GM19239 (cell line): ENCODE results near the gene SEC14L3.

Source experiments
- DNase-seq: peaks from one replicate; pipeline ENCODE4 v3.0.0; 2011; ENCODE audit warnings: low spot score; ENCODE audit not compliant: insufficient read length
- FAIRE-seq: peaks from 2 replicates; lab custom pipeline; 2011; peaks lifted over from hg19 to GRCh38; lab: Jason Lieb, UNC

SEC14L3 gene

DNA sequence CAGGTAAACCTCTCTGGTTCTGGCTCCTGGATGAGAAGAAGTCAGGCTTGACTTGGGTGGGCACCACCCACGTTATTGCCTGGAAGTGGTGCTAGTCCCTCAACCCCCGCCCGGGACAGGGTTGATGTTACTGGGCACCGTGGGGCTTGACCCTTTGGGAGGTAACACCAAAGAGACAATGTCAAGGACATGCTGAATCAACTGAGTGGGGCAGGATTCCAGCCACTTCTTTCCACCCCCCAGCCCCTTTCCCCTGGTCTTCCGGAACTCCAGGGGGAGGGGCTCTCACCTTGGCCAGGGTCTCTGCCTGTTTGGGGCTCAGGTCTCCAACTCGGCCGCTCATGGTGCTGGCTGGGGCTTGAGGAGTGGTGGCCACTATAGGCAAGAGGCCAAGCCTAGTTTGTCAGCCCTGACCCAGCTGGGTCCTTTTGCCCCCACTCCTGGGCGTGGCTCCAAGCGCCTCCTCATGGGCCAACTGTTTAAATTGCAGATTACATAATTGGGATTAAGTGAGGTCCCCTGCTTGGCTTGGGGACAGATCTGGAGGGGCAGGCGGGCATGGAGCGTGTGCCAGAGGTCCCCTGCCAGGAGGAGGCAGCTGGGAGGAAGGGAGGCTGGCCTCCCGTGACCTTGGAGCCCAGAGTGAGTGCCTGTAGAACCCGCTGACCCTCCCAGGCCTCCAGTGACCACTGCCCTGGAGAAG is at the start of gene SEC14L3:
Gene SEC14L3 (minus strand): TSS at position 402 of the 703 bp plus-strand sequence. CDS start 59 bp downstream, at position 343.
- no peak for FAIRE-seq
- no peak for DNase-seq

DNA sequence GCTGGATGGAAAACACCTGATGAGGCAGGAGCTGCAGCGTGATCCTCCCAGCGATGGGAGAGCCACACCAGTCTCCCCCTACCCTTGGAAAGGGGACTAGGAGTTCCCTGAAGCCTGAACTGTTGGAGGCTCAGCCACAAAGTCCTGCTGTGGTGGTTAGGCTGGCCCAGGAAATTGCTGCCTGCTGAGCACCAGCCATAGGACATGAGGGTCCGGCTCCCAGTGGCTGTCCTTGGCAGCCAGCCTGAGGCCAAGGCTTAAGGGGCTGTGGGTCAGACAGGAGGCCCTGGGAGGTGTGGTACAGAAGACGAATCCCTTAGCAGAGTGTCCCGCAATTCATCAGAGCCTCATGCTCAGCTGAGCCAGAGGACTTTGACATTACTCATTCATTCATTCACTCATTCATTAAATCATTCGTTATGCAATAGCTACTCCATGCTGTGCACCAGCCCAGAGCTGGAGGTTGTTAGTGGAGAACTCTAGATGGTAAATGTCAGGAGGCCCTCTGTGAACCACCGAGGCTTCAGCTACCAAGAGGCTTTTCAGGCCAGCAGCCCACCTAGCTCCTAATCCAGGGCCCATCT is 48.1 kb upstream of the SEC14L3 start:
- DNase-seq, result no peak
- FAIRE-seq, result no peak

DNA sequence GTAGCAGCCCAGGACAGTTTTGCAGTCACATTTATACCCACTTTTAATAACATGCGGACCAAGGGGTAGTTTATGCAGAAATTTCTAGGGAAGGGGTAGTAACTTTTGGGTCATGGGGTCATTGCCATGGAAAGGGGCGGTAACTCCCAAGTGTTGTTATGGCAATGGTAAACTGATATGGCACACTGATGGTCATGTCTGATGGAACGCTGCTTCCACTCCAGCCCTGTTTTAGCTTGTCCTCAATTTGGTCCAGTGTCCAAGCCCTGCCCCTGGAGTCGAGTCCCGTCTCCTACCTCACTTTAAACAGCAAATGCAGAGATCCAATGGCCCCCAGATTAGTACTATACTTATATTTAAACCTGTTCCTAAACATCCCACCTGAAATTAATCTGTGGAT is 44.9 kb upstream of the SEC14L3 start:
- DNase-seq, result no peak
- FAIRE-seq, result no peak

DNA sequence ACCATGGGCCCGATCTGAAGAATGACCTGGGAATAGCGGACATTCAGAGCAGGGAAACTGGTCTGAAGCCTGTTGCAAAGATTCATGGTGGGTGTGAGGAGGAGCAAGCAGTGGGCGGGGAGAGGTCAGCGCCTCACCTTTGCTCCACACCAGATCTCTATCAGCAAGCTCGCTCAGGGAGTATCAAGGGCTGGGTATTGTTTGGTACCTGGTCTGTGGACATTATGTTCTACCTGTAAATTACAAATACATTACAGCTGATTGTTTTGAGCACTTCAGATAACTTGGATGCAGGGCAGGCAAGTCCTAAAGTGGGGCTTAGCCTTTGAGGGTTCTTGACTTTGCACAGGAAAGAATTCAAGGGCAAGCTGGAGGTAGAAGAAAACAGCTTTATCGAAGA is 44.5 kb upstream of the SEC14L3 start:
- DNase-seq (no peak), FAIRE-seq (no peak)

DNA sequence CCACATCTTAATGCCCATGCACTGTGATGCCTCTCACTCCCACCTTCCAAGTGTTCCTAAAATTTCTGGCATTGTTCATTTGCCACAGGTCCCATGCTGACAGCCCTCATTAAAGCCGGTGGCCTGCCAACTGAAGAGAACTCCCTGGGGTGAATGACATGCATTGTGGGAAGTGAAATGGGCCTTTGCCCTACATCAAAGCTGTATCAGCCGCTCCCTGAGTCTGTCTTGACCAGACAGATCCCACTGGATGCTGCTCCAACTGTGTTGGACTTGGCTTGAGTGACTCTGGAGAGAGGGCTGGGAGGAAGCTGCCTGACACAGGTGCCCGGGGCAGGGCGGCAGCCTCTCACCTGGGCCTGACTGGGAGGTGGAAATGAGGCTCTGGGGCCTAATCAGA is 42.4 kb upstream of the SEC14L3 start:
- DNase-seq (no peak), FAIRE-seq (no peak)

DNA sequence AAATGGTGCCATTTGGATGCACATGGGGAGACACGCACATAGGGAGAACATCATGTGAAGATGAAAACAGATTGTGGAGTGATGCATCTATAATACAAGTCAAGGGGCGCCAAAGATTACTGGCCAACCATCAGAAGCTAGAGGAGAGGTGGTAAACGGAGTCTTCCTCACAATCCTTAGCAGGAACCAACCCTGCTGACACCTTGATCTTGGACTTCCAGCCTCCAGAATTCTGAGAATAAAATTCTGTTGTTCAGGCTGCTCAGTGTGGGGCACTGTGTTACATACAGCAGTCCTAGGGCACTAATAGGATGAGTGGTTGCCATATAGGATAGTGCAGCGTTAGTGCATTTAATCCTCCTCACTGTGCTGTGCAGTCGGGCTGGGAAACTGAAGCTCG is 41.6 kb upstream of the SEC14L3 start:
- no peak for FAIRE-seq
- no peak for DNase-seq

DNA sequence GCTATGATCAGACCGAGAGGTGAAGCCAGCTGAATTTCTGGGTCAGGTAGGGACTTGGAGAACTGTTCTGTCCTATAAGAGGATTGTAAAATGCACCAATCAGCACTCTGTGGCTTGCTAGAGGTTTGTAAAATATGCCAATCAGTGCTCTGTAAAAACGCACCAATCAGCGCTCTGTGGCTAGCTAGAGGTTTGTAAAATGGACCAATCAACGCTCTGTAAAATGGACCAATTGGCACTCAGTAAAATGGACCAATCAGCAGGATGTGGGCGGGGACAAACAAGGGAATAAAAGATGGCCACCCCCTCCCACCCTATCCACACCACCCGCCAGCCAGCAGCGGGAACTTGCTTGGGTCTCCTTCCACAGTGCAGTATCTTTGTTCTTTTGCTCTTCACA is 40.1 kb upstream of the SEC14L3 start:
- no peak for FAIRE-seq
- DNase-seq, result no peak

DNA sequence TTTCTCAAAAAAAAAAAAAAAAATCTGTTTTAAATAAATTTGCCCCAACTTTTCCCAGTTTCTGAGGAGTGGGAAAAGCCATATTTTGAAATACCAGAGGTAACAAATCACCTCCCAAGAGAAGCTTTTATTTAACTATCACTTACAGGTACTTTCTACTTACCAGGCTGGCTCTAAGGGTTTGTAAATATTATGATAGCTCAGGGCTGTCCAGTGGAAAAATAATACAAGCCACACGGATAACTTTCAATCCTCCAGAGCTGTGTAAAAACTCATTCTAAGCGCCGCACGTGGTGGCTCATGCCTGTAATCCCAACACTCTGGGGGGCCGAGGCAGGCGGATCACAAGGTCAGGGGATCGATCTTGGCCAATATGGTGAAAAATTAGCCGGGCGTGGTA is 39.3 kb upstream of the SEC14L3 start:
- FAIRE-seq (no peak), DNase-seq (no peak)

DNA sequence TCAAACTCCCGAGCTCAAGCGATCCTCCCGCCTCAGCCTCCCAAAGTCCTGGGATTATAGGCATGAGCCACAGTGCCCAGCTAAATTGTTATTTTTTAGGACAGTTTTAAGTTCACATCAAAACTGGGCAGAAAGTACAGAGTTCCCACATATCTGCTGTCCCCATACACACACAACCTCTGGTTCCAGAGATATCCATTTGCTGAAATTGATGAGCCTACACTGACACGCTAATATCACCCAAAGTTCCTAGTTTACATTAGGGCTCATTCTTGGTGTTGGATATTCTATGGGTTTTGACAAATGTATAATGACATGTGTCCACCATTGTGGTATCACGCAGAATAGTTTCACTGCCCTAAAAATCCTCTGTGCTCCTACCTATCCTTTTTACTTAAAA is 36.4 kb upstream of the SEC14L3 start:
- no peak for FAIRE-seq

DNA sequence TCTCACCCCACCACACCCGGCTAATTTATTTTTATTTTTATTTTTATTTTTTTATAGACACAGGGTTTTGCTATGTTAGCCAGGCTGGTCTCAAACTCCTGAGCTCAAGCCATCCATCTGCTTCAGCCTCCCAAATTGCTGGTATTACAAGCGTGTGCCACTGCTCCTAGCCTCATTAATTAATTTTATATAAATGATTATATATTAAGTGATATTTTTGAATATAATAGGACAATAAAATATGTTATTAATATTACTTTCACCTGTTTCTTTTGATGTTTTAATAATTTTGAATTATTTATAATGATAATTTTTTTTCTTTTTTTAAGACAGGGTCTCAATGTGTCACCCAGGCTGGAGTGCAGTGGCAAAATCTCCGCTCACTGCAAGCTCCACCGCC is 35.9 kb upstream of the SEC14L3 start:
- DNase-seq (no peak), FAIRE-seq (no peak)

More for the DNA sequence above, 36.4 kb upstream of the SEC14L3 start:
- no peak for DNase-seq

DNA sequence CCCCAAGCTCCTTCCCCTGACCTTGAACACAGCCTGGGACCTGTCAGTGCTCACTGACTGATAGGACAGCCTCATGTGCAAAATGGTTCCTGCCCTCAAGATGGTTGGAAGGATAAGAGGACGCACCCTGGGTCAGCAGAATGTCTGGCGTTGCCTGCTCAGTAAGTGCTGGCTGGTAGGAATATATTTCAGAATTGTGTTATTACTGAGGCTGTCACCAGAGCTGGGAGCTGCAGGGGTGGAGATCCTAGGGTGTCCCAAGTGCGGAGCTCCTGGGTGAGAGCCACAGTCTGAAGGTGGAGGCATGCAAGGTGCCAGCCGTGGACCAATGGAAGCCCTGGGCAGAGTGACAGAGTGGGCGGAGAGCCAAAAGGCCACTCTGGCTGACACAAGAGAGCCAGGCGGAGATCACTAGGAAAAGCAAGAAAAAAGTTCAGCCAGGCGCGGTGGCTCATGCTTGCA is 34.7 kb upstream of the SEC14L3 start:
- FAIRE-seq (no peak), DNase-seq (no peak)

DNA sequence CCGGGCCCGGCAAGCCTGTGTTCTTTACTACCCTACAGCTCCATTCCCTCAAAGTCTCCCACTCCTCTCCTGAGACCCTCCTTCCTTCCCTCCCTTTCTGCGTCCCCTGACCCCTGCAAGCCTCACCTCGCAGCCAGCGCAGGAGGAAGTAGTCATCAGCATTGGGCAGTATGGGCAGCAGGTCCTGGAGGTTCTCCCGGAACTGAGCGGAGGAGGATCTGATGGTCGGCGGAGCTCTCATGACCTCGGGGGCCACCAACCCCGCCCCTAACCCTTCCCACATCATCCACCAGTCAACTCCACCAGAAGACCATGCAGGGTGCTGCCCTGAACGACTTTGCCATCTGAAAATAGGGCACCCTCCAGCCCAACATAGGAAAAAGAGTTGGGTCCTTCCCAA is 31.7 kb upstream of the SEC14L3 start:
- DNase-seq (no peak), FAIRE-seq (no peak)

DNA sequence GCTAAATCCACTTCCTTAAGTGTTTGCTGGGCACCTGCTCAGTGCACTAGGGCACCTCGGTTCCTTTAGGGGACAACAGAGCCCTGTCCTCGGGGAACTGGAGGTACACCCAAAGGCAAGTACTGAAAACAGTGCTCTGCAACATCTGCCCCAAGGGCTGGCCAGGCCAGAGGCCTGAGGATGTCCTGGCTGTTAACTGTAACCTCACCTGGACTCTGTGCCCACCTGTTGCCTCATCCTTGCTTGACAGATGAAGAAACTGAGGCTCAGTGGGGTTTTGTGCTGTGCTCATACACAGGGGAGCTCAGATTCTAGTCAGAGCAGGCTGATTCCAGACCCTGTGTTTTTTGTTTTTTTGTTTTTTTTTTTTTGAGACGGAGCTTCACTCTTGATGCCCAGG is 31.1 kb upstream of the SEC14L3 start:
- no peak for DNase-seq
- no peak for FAIRE-seq

DNA sequence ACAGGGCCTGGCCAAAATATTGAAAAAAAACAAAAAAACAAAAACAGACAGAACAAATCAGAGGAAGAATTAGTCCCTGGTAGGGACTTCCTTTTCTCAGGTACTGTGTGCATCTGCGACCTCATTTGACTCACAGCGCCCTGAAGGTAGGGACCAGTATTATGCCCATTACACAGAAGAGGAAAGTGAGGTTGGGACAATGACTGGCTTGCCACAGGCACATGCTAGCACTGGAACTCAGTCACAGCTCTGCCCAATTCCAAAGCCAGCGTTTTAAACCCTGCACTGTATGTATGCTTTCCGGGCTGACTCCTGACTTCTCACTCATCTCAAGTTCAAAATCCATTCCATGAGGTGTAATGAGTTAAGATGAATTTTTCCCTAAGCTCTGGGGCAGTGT is 30.3 kb upstream of the SEC14L3 start:
- no peak for FAIRE-seq
- DNase-seq, result no peak

DNA sequence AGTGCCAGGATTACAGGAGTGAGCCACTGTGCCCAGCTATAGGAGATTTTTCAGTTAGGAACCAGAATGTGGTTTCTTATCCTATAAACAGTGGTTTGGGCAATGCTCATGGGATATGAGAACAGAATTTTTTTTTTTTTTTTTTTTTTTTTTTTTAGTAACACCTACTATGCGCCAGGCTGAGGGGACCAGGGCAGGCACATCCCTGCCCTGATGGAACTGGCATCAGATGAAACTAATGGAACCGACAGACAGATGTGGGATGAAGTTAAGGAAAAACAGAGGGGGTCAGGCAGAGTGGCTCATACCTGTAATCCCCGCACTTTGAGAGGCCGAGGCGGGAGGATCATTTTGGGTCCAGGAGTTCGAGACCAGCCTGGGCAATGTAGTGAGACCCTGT is 28.8 kb upstream of the SEC14L3 start:
- DNase-seq (no peak), FAIRE-seq (no peak)

DNA sequence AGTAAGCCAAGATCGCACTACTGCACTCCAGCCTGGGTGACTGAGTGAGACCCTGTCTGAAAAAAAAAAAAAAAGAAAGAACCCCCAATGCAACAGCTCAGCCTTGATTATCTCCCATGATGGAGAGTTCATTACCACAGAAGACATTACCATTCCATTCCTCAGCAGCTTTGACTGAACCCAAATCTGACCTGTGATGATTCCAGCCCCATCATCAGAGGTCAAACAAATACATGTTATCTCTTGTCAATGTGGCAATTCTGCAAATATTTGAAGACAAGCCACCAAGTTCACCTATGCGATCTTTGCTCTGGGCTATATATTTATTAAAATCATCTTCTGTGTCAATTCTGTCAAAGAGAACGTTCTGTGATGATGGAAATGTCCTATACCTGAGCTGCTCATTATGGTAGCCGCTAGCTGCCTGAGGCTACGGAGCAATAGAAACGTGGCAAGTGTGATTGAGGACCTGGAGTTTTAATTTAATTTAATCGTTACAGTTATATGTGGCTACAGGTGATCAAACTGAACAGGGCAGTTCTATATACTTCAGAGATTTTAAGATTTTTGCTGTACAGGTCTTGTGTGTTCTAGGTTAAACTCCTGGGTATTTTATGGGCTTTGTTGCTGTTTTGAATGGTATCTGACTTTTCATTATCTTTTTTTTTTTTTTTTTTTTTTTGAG is 25.8 kb upstream of the SEC14L3 start:
- no peak for FAIRE-seq
- no peak for DNase-seq

DNA sequence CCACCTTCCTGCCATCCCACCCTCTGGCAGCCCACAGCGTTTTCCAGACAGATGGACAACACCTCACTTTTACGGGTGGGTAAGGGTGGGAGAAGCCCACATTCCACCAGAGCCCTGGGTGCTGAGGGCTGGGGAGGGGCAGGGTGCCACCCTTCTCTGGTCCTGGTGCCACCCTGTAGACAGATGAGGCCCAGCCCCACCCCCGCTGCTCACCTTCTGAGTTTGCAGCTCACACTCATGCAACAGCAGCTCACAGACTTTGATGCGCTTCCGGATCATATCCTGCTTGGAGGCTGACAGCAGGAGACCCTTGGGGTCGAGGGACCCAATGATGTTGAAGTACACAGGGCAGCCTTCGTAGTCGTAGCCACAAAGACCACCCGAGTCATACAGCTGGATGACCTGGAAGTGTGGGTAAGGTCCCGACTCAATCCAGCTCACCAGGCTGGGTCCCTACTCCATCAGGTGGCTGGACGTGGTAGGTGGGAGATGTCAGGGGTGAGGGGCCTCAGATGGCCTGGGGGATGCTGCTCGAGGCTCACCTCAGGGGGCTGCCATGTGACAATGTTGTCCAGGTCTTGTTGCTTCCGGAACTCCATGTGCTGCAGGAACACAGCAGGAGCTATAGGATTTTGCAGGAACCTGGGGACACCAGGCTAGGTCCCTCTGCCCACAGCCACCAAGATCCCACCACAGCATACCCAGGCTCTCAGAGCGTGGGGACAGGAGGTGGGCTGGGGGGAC is 23.4 kb upstream of the SEC14L3 start:
- FAIRE-seq, result no peak
- no peak for DNase-seq

DNA sequence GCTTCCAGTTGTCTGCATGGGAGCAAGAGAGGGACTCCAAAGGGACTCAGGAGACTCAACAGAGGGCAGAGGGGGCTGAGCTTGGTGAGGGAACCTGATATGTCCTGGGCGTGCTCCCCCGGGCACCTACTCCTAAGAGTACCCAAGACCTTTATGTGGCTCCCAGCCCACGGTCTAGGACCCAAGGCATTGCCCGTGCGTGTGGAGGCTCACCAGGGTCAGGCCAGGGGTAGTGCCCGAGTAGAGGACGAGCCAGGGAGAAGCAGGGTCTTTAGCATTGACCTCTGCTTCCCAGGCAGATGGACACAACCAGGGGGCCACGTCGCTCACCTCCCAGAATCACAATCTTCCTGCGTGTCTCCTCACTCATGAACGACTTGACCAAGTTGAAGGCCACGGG is 20.3 kb upstream of the SEC14L3 start:
- FAIRE-seq, result no peak
- DNase-seq, result no peak

DNA sequence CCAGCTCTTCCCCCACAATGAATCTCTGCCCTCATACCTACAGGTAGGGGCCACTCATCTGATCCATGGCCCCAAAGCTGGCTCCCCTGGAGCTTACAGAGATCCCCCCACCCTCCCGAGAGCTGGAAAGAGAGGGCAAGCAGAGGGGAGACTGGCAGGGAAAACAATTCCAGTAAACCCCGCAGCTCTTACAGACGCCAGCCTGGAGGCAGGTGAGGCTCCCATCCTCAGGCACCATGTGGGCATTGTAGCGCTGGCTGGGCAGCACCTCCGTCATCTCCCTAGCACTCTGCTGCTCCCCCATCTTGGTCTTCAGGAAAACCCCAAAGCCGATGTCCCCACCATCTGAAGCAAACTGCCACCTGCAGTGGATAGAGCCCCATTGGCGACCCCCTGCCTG is 19.6 kb upstream of the SEC14L3 start:
- no peak for FAIRE-seq
- DNase-seq, result no peak

DNA sequence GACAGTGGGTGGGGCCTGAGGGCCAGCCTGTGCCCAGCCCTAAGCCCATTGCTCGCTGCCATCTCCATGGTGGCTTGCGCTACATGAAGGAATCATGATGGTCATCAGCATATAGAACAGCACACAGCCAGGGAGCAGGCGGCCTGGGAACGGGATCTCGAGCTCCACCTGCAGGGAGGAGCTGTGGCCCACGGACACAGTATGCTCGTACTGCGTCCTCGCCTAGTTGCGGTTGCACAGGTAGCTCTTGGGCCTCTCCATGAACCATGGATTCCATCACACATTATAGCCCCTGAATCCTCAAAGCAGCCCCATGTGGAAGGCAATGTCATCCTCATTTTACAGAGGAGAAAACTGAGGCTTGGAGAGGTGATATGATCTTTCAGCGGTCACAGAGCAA is 18.6 kb upstream of the SEC14L3 start:
- no peak for DNase-seq
- FAIRE-seq, result no peak

DNA sequence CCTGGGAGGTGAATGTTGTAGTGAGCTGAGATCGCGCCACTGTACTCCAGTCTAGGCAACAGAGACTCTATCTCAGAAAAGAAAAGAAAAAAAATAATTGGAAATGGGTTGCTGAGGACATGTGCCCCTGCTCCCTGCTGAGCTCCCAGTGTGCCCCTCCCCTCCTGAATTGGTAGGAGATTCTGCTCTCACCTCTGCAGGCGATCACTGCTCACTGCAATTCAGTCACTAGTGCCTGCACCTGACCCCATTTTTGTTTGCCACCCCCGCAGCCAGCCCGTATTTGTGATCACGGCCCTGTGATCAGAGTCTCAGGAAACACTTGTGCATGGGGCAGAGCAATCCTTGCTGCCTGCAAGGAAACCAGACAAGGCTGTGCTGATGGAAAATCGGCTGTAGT is 16.3 kb upstream of the SEC14L3 start:
- DNase-seq (no peak), FAIRE-seq (no peak)
